ENCODE data around the gene MYH8. TPM values are rescaled to one million over a fixed set of nuclear protein-coding genes. Genes with fewer than 3 reads are reported as not detected.

MYH8 gene
- total RNA-seq, 6 experiments from 2014 or later: not detected

DNA sequence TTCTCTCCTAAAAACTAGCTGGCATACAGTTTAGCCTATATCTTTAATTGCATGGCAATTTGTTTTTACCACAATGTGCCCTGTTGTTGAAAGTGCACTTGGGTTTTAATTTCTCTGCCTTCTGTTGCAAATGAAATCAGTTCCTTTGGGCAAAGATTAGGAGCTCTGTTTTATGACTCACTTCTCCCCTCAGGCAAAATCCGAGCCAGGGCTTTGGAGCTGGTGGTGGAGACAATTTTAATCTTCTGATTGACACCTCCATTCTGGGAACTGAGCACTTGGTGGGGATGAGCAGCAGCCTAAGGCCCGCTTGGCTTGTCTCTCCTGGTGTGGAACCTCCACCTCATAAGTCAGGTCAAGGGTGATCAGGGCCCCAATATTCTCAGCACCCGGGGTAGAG is 13.3 kb upstream of the MYH8 start:
- no peaks in the 10 kb centered on the region for H3K4me1 ChIP-seq
- no peaks in the 10 kb centered on the region for H3K9me3 ChIP-seq
- H3K27me3 ChIP-seq: no peaks in the 10 kb centered on the region
- no peak for ATAC-seq
- 48% methylated on average over 3 of the region's 3 CpGs for WGBS (ENCODE audit: insufficient coverage, low coverage, low lambda C conversion rate, missing lambda C conversion rate)
- intact Hi-C loops (cut with DNase I): no loop called here
- TF ChIP-seq, protein P1, sequence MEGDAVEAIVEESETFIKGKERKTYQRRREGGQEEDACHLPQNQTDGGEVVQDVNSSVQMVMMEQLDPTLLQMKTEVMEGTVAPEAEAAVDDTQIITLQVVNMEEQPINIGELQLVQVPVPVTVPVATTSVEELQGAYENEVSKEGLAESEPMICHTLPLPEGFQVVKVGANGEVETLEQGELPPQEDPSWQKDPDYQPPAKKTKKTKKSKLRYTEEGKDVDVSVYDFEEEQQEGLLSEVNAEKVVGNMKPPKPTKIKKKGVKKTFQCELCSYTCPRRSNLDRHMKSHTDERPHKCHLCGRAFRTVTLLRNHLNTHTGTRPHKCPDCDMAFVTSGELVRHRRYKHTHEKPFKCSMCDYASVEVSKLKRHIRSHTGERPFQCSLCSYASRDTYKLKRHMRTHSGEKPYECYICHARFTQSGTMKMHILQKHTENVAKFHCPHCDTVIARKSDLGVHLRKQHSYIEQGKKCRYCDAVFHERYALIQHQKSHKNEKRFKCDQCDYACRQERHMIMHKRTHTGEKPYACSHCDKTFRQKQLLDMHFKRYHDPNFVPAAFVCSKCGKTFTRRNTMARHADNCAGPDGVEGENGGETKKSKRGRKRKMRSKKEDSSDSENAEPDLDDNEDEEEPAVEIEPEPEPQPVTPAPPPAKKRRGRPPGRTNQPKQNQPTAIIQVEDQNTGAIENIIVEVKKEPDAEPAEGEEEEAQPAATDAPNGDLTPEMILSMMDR (IDR thresholded peaks at IDR 0.05): no peak
- no peak for TF ChIP-seq POLR2A (IDR thresholded peaks at IDR 0.05)
- H3K36me3 ChIP-seq: no peaks in the 10 kb centered on the region
- H3K27ac ChIP-seq: no peak overlapping the region
- no peak overlapping the region for H3K4me3 ChIP-seq
- DNase-seq: no peak

DNA sequence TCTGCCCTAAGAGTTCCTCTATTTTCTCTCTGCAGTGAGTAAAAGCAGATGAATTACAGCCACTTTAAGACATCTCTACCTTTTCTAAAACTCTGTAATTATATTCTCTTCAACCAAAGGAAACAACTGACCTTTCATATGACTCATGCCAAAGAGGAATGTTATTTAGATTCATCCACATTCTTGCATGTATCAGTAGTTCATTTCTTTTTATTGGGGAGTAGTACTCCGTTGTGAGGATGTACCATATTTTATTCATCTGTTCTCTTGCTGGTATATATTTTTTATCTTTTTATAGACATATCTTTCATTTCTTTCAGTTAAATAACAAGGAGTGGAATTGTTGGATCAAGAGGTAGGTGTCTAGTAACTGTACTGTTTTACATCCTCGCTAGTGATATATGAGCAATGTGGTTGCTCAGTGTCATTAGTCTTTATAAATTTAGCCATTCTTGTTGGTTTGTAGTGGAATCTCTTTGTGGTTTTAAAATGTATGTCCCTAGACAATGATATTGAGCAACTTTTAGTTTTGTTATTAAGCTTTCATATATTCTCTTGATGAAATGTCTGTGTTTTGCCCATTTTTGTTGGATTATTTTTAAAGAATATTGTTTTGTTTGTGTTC is 7.8 kb upstream of the MYH8 start:
- DNase-seq (no peak), ATAC-seq (no peak)
- intact Hi-C loops (cut with DNase I): no loop called here
- H3K9me3 ChIP-seq: no peaks in the 10 kb centered on the region
- H3K27me3 ChIP-seq: no peaks in the 10 kb centered on the region
- no peak overlapping the region for H3K27ac ChIP-seq
- H3K4me1 ChIP-seq: no peaks in the 10 kb centered on the region
- TF ChIP-seq, protein P1 (IDR thresholded peaks at IDR 0.05): no peak
- H3K36me3 ChIP-seq: no peaks in the 10 kb centered on the region
- 47% methylated on average over 2 of the region's 2 CpGs for WGBS (ENCODE audit: insufficient coverage, low coverage, low lambda C conversion rate, missing lambda C conversion rate)
- H3K4me3 ChIP-seq: no peak overlapping the region

DNA sequence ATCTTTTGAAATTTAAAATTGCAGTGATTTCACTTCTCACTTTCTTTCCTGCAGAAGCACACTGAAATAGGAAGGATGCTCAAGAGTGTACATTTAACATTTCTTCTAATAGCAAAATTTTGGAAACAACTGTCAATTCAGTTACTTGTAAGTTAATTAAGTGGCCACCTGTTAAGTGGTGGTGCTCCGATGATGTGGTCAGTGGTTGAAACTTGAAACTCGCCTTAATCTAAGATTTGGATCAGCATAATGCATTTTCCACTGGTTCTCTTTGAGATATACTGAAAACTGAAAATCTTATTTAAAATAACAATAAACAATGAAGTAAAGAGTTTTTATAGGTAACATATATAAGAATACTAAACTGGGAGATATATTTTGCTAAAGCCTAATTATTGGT is 7.0 kb upstream of the MYH8 start:
- Histone ChIP-seq H3K4me1 (no peaks in the 10 kb centered on the region), H3K4me3 (no peak overlapping the region), H3K27me3 (no peaks in the 10 kb centered on the region), H3K27ac (no peak overlapping the region), H3K36me3 (no peaks in the 10 kb centered on the region), H3K9me3 (no peaks in the 10 kb centered on the region)
- no peak for ATAC-seq
- TF ChIP-seq POLR2A (IDR thresholded peaks at IDR 0.05): no peak
- TF ChIP-seq, protein P1 (IDR thresholded peaks at IDR 0.05): no peak
- WGBS (ENCODE audit: insufficient coverage, low coverage, low lambda C conversion rate, missing lambda C conversion rate): 53% methylated on average over 2 of the region's 2 CpGs
- DNase-seq: no peak
- intact Hi-C loops (cut with DNase I): no loop called here

DNA sequence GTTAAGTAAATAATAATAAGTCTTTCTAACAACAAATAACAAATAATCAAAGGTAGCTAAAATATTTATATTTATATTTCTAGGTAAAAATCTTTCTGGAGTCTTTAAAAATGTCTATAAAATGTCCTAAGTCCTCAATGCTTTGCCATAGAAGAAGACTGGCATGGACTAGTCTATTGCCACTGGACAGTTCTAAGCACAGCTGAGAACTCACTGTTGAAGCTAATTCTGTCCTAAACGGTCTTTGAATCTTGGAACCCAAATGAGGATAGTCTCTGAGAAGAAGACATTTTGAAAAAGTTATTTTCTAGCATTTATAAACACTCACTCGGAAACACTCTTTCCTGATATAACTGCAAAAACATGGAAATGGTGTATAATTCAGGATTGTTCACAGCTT is 539 bp downstream of the MYH8 start:
- Histone ChIP-seq H3K27me3 (no peaks in the 10 kb centered on the region), H3K36me3 (no peaks in the 10 kb centered on the region), H3K4me1 (no peaks in the 10 kb centered on the region), H3K27ac (no peak overlapping the region), H3K4me3 (no peak overlapping the region), H3K9me3 (no peaks in the 10 kb centered on the region)
- whole genome bisulfite sequencing (ENCODE audit: insufficient coverage, low coverage, low lambda C conversion rate, missing lambda C conversion rate): 43% methylated on average over 2 of the region's 2 CpGs
- ATAC-seq (no peak), DNase-seq (no peak)
- intact Hi-C loops (cut with DNase I): no loop called here
- no peak for TF ChIP-seq POLR2A (IDR thresholded peaks at IDR 0.05)
- TF ChIP-seq, protein P1 (IDR thresholded peaks at IDR 0.05): no peak

DNA sequence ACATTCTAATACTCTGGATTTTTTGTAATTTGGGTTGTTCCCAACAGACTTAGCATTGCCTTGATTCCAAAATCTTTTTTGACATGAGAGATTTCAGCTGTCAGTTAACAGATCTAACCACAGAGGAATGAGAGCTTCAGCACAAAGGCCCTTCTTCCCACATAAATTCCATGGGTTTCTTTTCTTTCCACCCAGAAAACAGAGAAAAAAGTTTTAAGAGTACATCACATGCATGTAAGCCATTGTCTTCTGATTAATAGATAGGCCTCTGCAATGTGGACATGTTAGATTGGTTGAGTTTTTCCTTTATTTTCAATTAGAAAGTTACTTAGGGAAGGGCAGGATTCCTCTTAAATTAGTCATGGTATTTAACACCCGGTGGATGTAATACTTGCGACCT is 939 bp downstream of the MYH8 start:
- intact Hi-C loops (cut with DNase I): no loop called here
- Histone ChIP-seq H3K36me3 (no peaks in the 10 kb centered on the region), H3K27ac (no peak overlapping the region), H3K27me3 (no peaks in the 10 kb centered on the region), H3K4me1 (no peaks in the 10 kb centered on the region), H3K4me3 (no peak overlapping the region), H3K9me3 (no peaks in the 10 kb centered on the region)
- ATAC-seq (no peak), DNase-seq (no peak)
- TF ChIP-seq, protein P1 (IDR thresholded peaks at IDR 0.05): no peak
- no peak for TF ChIP-seq POLR2A (IDR thresholded peaks at IDR 0.05)
- WGBS (ENCODE audit: insufficient coverage, low coverage, low lambda C conversion rate, missing lambda C conversion rate): 67% methylated on average over 2 of the region's 2 CpGs
